GM23248 (cell line): Measurements from ENCODE around the gene BCL2L12. TPM values are rescaled to one million over a fixed set of nuclear protein-coding genes. Genes with fewer than 3 reads are reported as not detected.

ENCODE experiments used
- DNase-seq: peaks from one replicate; pipeline ENCODE4 v3.0.0-alpha.2; 2015
- H2AFZ ChIP-seq: fragments of 200-600 bp; sonication (generic); 2 replicates; pipeline ENCODE4 v1.6.1; 2016; ENCODE audit warnings: antibody characterized with exemption
- H3F3A ChIP-seq: fragments of 200-600 bp; sonication (generic); 2 replicates; pipeline ENCODE4 v1.6.1; 2016; ENCODE audit warnings: mild to moderate bottlenecking, antibody characterized with exemption, mixed run types; ENCODE audit not compliant: insufficient read depth
- H3K27ac ChIP-seq: fragments of 200-600 bp; sonication (generic); 2 replicates; pipeline ENCODE4 v1.5.1; 2016; ENCODE audit warnings: mild to moderate bottlenecking
- H3K27me3 ChIP-seq: fragments of 200-600 bp; sonication (generic); replicated peaks from 2 replicates; pipeline ENCODE4 v1.6.1; 2016; ENCODE audit warnings: mild to moderate bottlenecking; ENCODE audit not compliant: insufficient read depth
- H3K36me3 ChIP-seq: fragments of 200-600 bp; sonication (generic); 2 replicates; pipeline ENCODE4 v1.6.1; 2016; ENCODE audit warnings: low read depth, mild to moderate bottlenecking
- H3K4me1 ChIP-seq: fragments of 200-600 bp; sonication (generic); 2 replicates; pipeline ENCODE4 v1.6.1; 2016; ENCODE audit warnings: mild to moderate bottlenecking; ENCODE audit not compliant: insufficient read depth
- H3K4me2 ChIP-seq: fragments of 200-600 bp; sonication (generic); one replicate; pipeline ENCODE4 v1.6.1; 2016; ENCODE audit warnings: mild to moderate bottlenecking; ENCODE audit not compliant: unreplicated experiment
- H3K4me3 ChIP-seq: fragments of 200-600 bp; sonication (generic); 2 replicates; pipeline ENCODE4 v1.5.1; 2016; ENCODE audit warnings: mild to moderate bottlenecking
- H3K79me2 ChIP-seq: fragments of 200-600 bp; sonication (generic); 2 replicates; pipeline ENCODE4 v1.6.1; 2016; ENCODE audit warnings: mild to moderate bottlenecking; ENCODE audit not compliant: insufficient read depth
- H3K9ac ChIP-seq: fragments of 200-600 bp; sonication (generic); 2 replicates; pipeline ENCODE4 v1.6.1; 2016; ENCODE audit warnings: mild to moderate bottlenecking
- H3K9me2 ChIP-seq: fragments of 200-600 bp; sonication (generic); 2 replicates; pipeline ENCODE4 v1.6.1; 2016; ENCODE audit warnings: mixed run types, mild to moderate bottlenecking, moderate library complexity; ENCODE audit not compliant: insufficient read depth
- H3K9me3 ChIP-seq: fragments of 200-600 bp; sonication (generic); one replicate; pipeline ENCODE4 v1.6.1; 2017; ENCODE audit warnings: low read depth
- H4K20me1 ChIP-seq: fragments of 200-600 bp; sonication (generic); 2 replicates; pipeline ENCODE4 v1.6.0; 2016; ENCODE audit not compliant: insufficient read depth
- EZH2 ChIP-seq: fragments of 200-600 bp; sonication (generic); IDR thresholded peaks from 2 replicates; pipeline ENCODE4 v1.6.1; 2018; ENCODE audit warnings: antibody characterized with exemption, mild to moderate bottlenecking; ENCODE audit not compliant: insufficient read depth, poor library complexity, severe bottlenecking
- EZH2phosphoT487 ChIP-seq: fragments of 200-600 bp; sonication (generic); IDR thresholded peaks from 2 replicates; pipeline ENCODE4 v1.6.1; 2018; ENCODE audit warnings: antibody characterized with exemption, moderate library complexity, mild to moderate bottlenecking, low read depth; ENCODE audit not compliant: insufficient read depth
- WGBS, 2 experiments: methylation state at CpG; one replicate each; pipeline ENCODE4 v1.1.6; 2015 to 2017; ENCODE audit warnings: low lambda C conversion rate in 2 of 2, low coverage in 1 of 2; ENCODE audit errors: missing lambda C conversion rate in 2 of 2; 5-methylcytosine and 5-hydroxymethylcytosine counted together
- in situ Hi-C: fragments of 300-500 bp; cut with MboI; formaldehyde crosslinking; loops from 2 replicates; pipeline ENCODE4 v1.15.0; 2020
- polyA plus RNA-seq: library from polyadenylated mRNA; unstranded; fragments of >200 nt; fragmentation: Nextera tagmentation; extraction: Ambion mirVana; gene quantifications from 2 replicates; pipeline ENCODE4 v1.2.1, GENCODE V29; 2016
- total RNA-seq: library from RNA; depleted of rRNA; stranded (reverse); fragments of >200 nt; shearing (Covaris generic); gene quantifications from 2 replicates; pipeline ENCODE4 v1.2.3, GENCODE V29; 2014

The BCL2L12 gene
- total and polyA plus RNA-seq, 2 experiments from 2014 or later = 9.5 to 16.6 TPM

GRCh38 chr19:49640113-49640898, 25.4 kb upstream of the BCL2L12 start, which contains the start of gene RRAS:
Gene RRAS (minus strand): TSS chr19:49640143. CDS start chr19:49640098, 45 bp downstream.
- TF ChIP-seq EZH2phosphoT487 (no peak), EZH2 (no peak)
- peak; percentile 100 for DNase-seq

GRCh38 chr19:49641688-49642491, 23.8 kb upstream of the BCL2L12 start, which contains the start of gene SCAF1:
Gene SCAF1 (plus strand): TSS chr19:49642209. CDS start chr19:49645027, 2,818 bp downstream.
- no peaks in the 10 kb centered on the region for H3K9me3 ChIP-seq
- no peaks in the 10 kb centered on the region for H3K27me3 ChIP-seq
- in situ Hi-C loops = no loop called here
- H3K27ac ChIP-seq = peak within 1 kb of the TSS; percentile 100
- H3K79me2 ChIP-seq = peaks cover 72% of the 10 kb centered on the region
- no peaks in the 10 kb centered on the region for H3K36me3 ChIP-seq
- H3K9me2 ChIP-seq = no peaks in the 10 kb centered on the region
- peak within 1 kb of the TSS; percentile 67 for H2AFZ ChIP-seq
- peaks cover 14% of the 10 kb centered on the region for H3K4me1 ChIP-seq
- peak; percentile 100 for DNase-seq
- 0 to 2% methylated on average over 41 to 64 of the region's 87 CpGs for WGBS, 2 experiments
- peak within 1 kb of the TSS; percentile 96 for H3K4me2 ChIP-seq
- peak within 1 kb of the TSS; percentile 99 for H3K9ac ChIP-seq
- H4K20me1 ChIP-seq = no peaks in the 10 kb centered on the region
- H3F3A ChIP-seq = peaks cover 8% of the 10 kb centered on the region
- peak within 1 kb of the TSS; percentile 95 for H3K4me3 ChIP-seq
- TF ChIP-seq EZH2 (no peak), EZH2phosphoT487 (no peak)

More at GRCh38 chr19:49640113-49640898, 25.4 kb upstream of the BCL2L12 start, which contains the start of gene RRAS:
- Histone ChIP-seq H3K9me2 (no peaks in the 10 kb centered on the region), H3K79me2 (peaks cover 56% of the 10 kb centered on the region), H3K9me3 (no peaks in the 10 kb centered on the region), H3K9ac (peak within 1 kb of the TSS; percentile 99), H3K27me3 (no peaks in the 10 kb centered on the region), H3K4me2 (peak within 1 kb of the TSS; percentile 97), H2AFZ (no peak within 1 kb of the TSS), H3K27ac (peak within 1 kb of the TSS; percentile 100), H3K4me3 (peak within 1 kb of the TSS; percentile 95), H3K36me3 (peaks cover 2% of the 10 kb centered on the region; the same call in 1 of the 2 replicates), H3K4me1 (peaks cover 14% of the 10 kb centered on the region), H3F3A (peaks cover 8% of the 10 kb centered on the region), H4K20me1 (no peaks in the 10 kb centered on the region)
- in situ Hi-C loops = no loop called here
- 0 to 1% methylated on average over 42 to 51 of the region's 51 CpGs for WGBS, 2 experiments

GRCh38 chr19:49642492-49643035, 23.2 kb upstream of the BCL2L12 start:
- H3K27me3 ChIP-seq = no peaks in the 10 kb centered on the region
- peak overlapping the region; percentile 82 for H3K27ac ChIP-seq
- peak overlapping the region; percentile 67 for H2AFZ ChIP-seq
- H3K9me3 ChIP-seq = no peaks in the 10 kb centered on the region
- H3K4me3 ChIP-seq = peak overlapping the region; percentile 95
- H3F3A ChIP-seq = peaks cover 8% of the 10 kb centered on the region
- 1 to 2% methylated on average over 5 of the region's 5 CpGs for WGBS, 2 experiments
- no peak for DNase-seq
- H3K79me2 ChIP-seq = peaks cover 76% of the 10 kb centered on the region
- peaks cover 14% of the 10 kb centered on the region for H3K4me1 ChIP-seq
- H3K4me2 ChIP-seq = peak overlapping the region; percentile 92
- TF ChIP-seq EZH2 (no peak), EZH2phosphoT487 (no peak)
- H3K9ac ChIP-seq = peak overlapping the region; percentile 99
- no peaks in the 10 kb centered on the region for H3K36me3 ChIP-seq
- H3K9me2 ChIP-seq = no peaks in the 10 kb centered on the region
- no peaks in the 10 kb centered on the region for H4K20me1 ChIP-seq
- in situ Hi-C loops = no loop called here

DNA sequence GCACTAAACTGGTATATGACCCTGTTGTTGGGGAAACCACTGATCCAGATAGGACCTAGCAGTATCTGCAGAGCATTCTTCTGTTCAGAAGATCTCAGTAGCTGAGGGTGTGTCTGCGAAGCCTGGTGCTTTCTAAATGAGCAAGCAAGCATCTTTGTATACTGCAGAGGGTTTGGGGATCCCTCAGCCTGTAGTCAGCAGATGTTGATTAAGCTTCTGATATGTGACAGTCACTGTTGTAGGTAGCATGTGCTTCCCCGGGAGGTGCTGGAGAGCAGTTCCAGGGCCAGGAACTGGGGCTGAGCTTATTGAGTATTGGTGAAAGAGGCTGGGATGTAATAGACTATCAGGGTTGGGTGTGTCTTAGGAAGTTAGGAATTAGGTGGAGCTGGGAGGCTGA, 22.3 kb upstream of the BCL2L12 start:
- H3K79me2 ChIP-seq = peaks cover 77% of the 10 kb centered on the region
- WGBS, 2 experiments = 55 to 61% methylated on average over 2 of the region's 2 CpGs
- H3K9me3 ChIP-seq = no peaks in the 10 kb centered on the region
- H3K9me2 ChIP-seq = no peaks in the 10 kb centered on the region
- H2AFZ ChIP-seq = no peak overlapping the region
- no peaks in the 10 kb centered on the region for H3K27me3 ChIP-seq
- H3K4me2 ChIP-seq = peak overlapping the region; percentile 92
- peak overlapping the region; percentile 95 for H3K4me3 ChIP-seq
- peaks cover 8% of the 10 kb centered on the region for H3F3A ChIP-seq
- peaks cover 14% of the 10 kb centered on the region for H3K4me1 ChIP-seq
- TF ChIP-seq EZH2 (no peak), EZH2phosphoT487 (no peak)
- no peaks in the 10 kb centered on the region for H4K20me1 ChIP-seq
- peak; percentile 35 for DNase-seq
- in situ Hi-C loops = no loop called here
- no peaks in the 10 kb centered on the region for H3K36me3 ChIP-seq
- peak overlapping the region; percentile 82; the same call in 1 of the 2 replicates for H3K27ac ChIP-seq
- peak overlapping the region; percentile 99 for H3K9ac ChIP-seq
